GM12864 (cell line): ENCODE measurements around the gene ZSWIM6.
"Not testable (repeated sequence)": the region's sequence is repeated elsewhere in the genome, so short reads cannot be mapped to it uniquely, and the experiment has no call there.

ENCODE experiments used
- DNase-seq: peaks from one replicate; pipeline ENCODE4 v3.0.0-alpha.2; 2011; ENCODE audit warnings: low read depth
- H3K4me3 ChIP-seq: 2 replicates; pipeline ENCODE4 v1.5.1; 2011; ENCODE audit warnings: mild to moderate bottlenecking, low read depth, low read length, control low read depth
- CTCF ChIP-seq: IDR thresholded peaks from 2 replicates; pipeline ENCODE4 v1.5.1; 2011; ENCODE audit warnings: low read depth, mild to moderate bottlenecking, moderate library complexity, low read length, control low read depth, inconsistent platforms; ENCODE audit errors: missing control alignments

Gene ZSWIM6

GRCh38 chr5:61410811-61411210, 78.8 kb downstream of the ZSWIM6 start:
- TF ChIP-seq CTCF: no peak
- no peak overlapping the region for H3K4me3 ChIP-seq
- no peak for DNase-seq

GRCh38 chr5:61412361-61412760, 80.3 kb downstream of the ZSWIM6 start:
- no peak for DNase-seq
- no peak for TF ChIP-seq CTCF
- no peak overlapping the region for H3K4me3 ChIP-seq

GRCh38 chr5:61413205-61413604, 81.1 kb downstream of the ZSWIM6 start:
- not testable (repeated sequence) for DNase-seq, H3K4me3 ChIP-seq

GRCh38 chr5:61414806-61415205, 82.7 kb downstream of the ZSWIM6 start:
- DNase-seq: no peak
- no peak overlapping the region for H3K4me3 ChIP-seq
- no peak for TF ChIP-seq CTCF

DNA sequence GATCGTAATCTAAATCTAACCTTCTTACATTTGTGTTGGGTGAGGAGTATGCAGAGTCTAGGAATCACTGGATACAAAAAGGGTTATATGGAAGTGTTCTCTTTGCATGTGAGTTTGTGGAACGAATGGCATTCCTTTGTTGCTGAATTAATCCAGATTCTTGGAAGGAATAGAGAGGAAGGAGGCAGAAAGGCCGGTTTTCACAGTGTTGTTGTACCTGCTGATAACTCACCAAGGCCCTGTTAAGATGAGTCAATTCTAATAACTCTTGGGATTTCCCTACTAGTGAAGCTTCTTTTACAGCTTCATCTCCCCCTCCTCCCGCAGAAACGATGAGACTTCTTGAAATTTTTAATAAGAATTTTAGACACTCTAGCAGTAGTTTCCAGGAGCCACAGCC, 84.0 kb downstream of the ZSWIM6 start:
- no peak overlapping the region for H3K4me3 ChIP-seq
- no peak for DNase-seq
- TF ChIP-seq CTCF: no peak

- no peak for DNase-seq
- no peak overlapping the region for H3K4me3 ChIP-seq
- no peak for TF ChIP-seq CTCF
These were observed 84.4 kb downstream of the ZSWIM6 start for GRCh38 chr5:61416420-61416819.

GRCh38 chr5:61417340-61417739, 85.3 kb downstream of the ZSWIM6 start:
- no peak for DNase-seq
- no peak for TF ChIP-seq CTCF
- no peak overlapping the region for H3K4me3 ChIP-seq

GRCh38 chr5:61417851-61418250, 85.8 kb downstream of the ZSWIM6 start:
- no peak for TF ChIP-seq CTCF
- H3K4me3 ChIP-seq: no peak overlapping the region
- DNase-seq: no peak
